Gastrocnemius medialis (tissue), 4 donors: Measurements from ENCODE around the gene KLHDC4.

Experiments
- POLR2A ChIP-seq, 2 donors: fragments of 450-650 bp; IDR thresholded peaks; one replicate each; pipeline ENCODE4 v1.6.1; 2017; ENCODE audit warnings: antibody characterized with exemption in 2 of 2, mild to moderate bottlenecking in 2 of 2, moderate library complexity in 2 of 2
- TF ChIP-seq, protein P1 (sequence below), 5 experiments: fragments of 450-650 bp in 3 of 5; fragments of 200-600 bp in 2 of 5; sonication (generic) in 2 of 5; IDR thresholded peaks in 4 of 5; conservative IDR thresholded peaks in 1 of 5; 1 replicate in 4 of 5; 2 replicates in 1 of 5; pipeline ENCODE4 v1.5.1; 2016 to 2019; ENCODE audit warnings: antibody characterized with exemption in 5 of 5, mild to moderate bottlenecking in 3 of 5, moderate library complexity in 3 of 5

DNA sequence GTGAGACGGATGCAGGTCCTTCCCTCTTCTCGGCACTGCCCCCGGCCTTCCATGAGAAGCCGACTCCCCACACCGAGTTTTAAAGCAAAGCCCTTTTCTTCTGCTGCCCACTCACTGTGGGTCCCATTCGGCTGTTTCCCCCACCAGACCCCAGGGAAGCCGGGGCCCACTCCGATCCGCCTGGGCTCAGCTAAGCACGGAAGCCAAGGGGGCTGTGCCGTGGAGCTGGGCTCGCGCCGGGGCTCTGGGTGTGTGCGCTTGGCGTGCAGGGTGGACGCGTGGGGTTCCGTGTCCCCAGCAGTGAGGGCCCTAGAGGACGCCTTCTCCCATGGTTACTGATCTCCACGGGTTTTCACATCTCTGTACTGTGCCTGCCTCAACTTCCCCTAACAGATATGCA lies 68.5 kb downstream of the KLHDC4 start:
- TF ChIP-seq, protein P1, sequence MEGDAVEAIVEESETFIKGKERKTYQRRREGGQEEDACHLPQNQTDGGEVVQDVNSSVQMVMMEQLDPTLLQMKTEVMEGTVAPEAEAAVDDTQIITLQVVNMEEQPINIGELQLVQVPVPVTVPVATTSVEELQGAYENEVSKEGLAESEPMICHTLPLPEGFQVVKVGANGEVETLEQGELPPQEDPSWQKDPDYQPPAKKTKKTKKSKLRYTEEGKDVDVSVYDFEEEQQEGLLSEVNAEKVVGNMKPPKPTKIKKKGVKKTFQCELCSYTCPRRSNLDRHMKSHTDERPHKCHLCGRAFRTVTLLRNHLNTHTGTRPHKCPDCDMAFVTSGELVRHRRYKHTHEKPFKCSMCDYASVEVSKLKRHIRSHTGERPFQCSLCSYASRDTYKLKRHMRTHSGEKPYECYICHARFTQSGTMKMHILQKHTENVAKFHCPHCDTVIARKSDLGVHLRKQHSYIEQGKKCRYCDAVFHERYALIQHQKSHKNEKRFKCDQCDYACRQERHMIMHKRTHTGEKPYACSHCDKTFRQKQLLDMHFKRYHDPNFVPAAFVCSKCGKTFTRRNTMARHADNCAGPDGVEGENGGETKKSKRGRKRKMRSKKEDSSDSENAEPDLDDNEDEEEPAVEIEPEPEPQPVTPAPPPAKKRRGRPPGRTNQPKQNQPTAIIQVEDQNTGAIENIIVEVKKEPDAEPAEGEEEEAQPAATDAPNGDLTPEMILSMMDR (IDR thresholded peaks at IDR 0.05 in 4 of 5, conservative IDR thresholded peaks at IDR 0.05 in 1 of 5) = no peak
- no peak for TF ChIP-seq POLR2A (IDR thresholded peaks at IDR 0.05)
